ENCODE measurements around the gene CHST11.

CHST11 gene

DNA sequence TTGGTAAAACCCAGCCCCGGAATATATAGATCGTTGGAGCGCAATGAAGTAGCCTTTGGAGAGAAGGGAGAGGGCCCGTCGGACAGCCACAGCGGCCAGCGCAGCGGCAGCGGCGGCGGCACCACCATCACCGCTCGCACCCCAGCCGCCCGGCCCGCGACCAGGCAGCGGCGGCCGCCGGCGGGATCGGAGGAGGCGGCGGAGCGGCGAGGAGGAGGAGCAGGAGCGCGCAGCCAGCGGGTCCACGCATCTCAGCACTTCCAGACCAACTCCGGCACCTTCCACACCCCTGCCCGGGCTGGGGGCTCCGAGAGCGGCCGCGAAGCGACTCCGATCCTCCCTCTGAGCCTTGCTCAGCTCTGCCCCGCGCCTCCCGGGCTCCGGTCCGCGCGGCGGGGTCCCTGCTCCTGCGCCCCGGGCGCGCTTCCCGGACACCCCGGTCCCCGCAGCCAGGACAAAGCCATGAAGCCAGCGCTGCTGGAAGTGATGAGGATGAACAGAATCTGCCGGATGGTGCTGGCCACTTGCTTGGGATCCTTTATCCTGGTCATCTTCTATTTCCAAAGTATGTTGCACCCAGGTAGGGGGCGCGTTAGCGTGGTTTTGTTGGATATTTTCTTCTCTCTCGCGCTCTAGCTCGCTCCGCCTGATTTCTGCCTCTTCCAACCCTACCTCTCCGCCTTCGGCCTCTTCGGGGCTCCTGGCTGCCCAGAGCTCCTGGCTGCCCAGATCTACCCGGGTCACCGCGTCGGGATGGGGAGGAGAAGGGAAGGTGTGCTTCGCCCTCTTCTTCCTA, 400 bp downstream of the CHST11 start (continued):
- TF ChIP-seq PATZ1 (tag by site-specific recombination; IDR thresholded peaks at IDR 0.05), result no peak
- no peak for TF ChIP-seq BCL11B (tag by site-specific recombination; IDR thresholded peaks at IDR 0.05; ENCODE audit: low read depth)
- TF ChIP-seq, protein P1, sequence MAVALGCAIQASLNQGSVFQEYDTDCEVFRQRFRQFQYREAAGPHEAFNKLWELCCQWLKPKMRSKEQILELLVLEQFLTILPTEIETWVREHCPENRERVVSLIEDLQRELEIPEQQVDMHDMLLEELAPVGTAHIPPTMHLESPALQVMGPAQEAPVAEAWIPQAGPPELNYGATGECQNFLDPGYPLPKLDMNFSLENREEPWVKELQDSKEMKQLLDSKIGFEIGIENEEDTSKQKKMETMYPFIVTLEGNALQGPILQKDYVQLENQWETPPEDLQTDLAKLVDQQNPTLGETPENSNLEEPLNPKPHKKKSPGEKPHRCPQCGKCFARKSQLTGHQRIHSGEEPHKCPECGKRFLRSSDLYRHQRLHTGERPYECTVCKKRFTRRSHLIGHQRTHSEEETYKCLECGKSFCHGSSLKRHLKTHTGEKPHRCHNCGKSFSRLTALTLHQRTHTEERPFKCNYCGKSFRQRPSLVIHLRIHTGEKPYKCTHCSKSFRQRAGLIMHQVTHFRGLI (tag by site-specific recombination; IDR thresholded peaks at IDR 0.05), result no peak; the same call in 1 of the 2 replicates
- TF ChIP-seq ZNF624 (tag by site-specific recombination; IDR thresholded peaks at IDR 0.05), result no peak
- 0 out of 2 replicates have a peak, but pooled peaks have one; percentile 78 for TF ChIP-seq ZBTB44 (tag by site-specific recombination; IDR thresholded peaks at IDR 0.05)
- TF ChIP-seq, protein P2, sequence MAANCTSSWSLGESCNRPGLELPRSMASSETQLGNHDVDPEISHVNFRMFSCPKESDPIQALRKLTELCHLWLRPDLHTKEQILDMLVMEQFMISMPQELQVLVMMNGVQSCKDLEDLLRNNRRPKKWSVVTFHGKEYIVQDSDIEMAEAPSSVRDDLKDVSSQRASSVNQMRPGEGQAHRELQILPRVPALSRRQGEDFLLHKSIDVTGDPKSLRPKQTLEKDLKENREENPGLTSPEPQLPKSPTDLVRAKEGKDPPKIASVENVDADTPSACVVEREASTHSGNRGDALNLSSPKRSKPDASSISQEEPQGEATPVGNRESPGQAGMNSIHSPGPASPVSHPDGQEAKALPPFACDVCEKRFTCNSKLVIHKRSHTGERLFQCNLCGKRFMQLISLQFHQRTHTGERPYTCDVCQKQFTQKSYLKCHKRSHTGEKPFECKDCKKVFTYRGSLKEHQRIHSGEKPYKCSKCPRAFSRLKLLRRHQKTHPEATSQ (tag by site-specific recombination; IDR thresholded peaks at IDR 0.05), result no peak
- TF ChIP-seq ZNF112 (tag by site-specific recombination; IDR thresholded peaks at IDR 0.05), result no peak
- TF ChIP-seq, protein P3, sequence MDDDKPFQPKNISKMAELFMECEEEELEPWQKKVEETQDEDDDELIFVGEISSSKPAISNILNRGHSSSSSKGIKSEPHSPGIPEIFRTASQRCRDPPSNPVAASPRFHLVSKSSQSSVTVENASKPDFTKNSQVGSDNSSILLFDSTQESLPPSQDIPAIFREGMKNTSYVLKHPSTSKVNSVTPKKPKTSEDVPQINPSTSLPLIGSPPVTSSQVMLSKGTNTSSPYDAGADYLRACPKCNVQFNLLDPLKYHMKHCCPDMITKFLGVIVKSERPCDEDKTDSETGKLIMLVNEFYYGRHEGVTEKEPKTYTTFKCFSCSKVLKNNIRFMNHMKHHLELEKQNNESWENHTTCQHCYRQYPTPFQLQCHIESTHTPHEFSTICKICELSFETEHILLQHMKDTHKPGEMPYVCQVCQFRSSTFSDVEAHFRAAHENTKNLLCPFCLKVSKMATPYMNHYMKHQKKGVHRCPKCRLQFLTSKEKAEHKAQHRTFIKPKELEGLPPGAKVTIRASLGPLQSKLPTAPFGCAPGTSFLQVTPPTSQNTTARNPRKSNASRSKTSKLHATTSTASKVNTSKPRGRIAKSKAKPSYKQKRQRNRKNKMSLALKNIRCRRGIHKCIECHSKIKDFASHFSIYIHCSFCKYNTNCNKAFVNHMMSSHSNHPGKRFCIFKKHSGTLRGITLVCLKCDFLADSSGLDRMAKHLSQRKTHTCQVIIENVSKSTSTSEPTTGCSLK (tag by site-specific recombination; IDR thresholded peaks at IDR 0.05), result no peak
- no peak for TF ChIP-seq ZNF529 (tag by site-specific recombination; IDR thresholded peaks at IDR 0.05; ENCODE audit: insufficient replicate concordance)
- TF ChIP-seq YY1 (tag by site-specific recombination; IDR thresholded peaks at IDR 0.05), result no peak
- no peak for TF ChIP-seq ZNF701 (tag by site-specific recombination; IDR thresholded peaks at IDR 0.05)
- no peak for TF ChIP-seq ZBTB21 (tag by site-specific recombination; IDR thresholded peaks at IDR 0.05)
- TF ChIP-seq ZNF214 (tag by site-specific recombination; IDR thresholded peaks at IDR 0.05; ENCODE audit: borderline replicate concordance), result no peak
- no peak for TF ChIP-seq ZNF404 (tag by site-specific recombination; IDR thresholded peaks at IDR 0.05)
- TF ChIP-seq ZNF513 (tag by site-specific recombination; IDR thresholded peaks at IDR 0.05), result peak; percentile 59
- peak; percentile 80 for TF ChIP-seq ZNF600 (tag by site-specific recombination; IDR thresholded peaks at IDR 0.05)
- no peak for TF ChIP-seq ZNF157 (tag by site-specific recombination; IDR thresholded peaks at IDR 0.05)
- TF ChIP-seq CTCF (tag by site-specific recombination; IDR thresholded peaks at IDR 0.05), result peak; percentile 87
- TF ChIP-seq PRDM1 (tag by site-specific recombination; IDR thresholded peaks at IDR 0.05), result no peak

Measured in HEK293 (cell line).